HepG2 (cell line): ENCODE results near the gene FETUB. TPM values are rescaled to one million over a fixed set of nuclear protein-coding genes. Genes with fewer than 3 reads are reported as not detected.

Experiments
- ATF6 ChIP-seq: sonication (generic); formaldehyde crosslinking; conservative IDR thresholded peaks from 2 replicates; pipeline ENCODE4 v1.4.0; 2020; ENCODE audit warnings: missing genetic modification reagents
- BATF2 ChIP-seq: sonication (generic); formaldehyde crosslinking; IDR thresholded peaks from 2 replicates; pipeline ENCODE4 v1.8.0; 2022; ENCODE audit warnings: mild to moderate bottlenecking, missing genetic modification reagents, moderate library complexity
- ELF4 ChIP-seq: sonication (generic); formaldehyde crosslinking; IDR thresholded peaks from 2 replicates; pipeline ENCODE4 v1.5.0; 2020; ENCODE audit warnings: missing genetic modification reagents, mild to moderate bottlenecking, moderate library complexity, borderline replicate concordance
- ESRRA ChIP-seq: sonication (generic); formaldehyde crosslinking; IDR thresholded peaks from 2 replicates; pipeline ENCODE4 v1.5.1; 2020; ENCODE audit warnings: mild to moderate bottlenecking, low read depth, missing genetic modification reagents
- HDAC1 ChIP-seq: sonication (generic); formaldehyde crosslinking; IDR thresholded peaks from 2 replicates; pipeline ENCODE4 v1.5.1; 2020; ENCODE audit warnings: mild to moderate bottlenecking, missing genetic modification reagents
- HDAC6 ChIP-seq: fragments of 200-600 bp; sonication (generic); IDR thresholded peaks from 2 replicates; pipeline ENCODE4 v1.7.0; 2017; ENCODE audit warnings: mild to moderate bottlenecking, antibody characterized with exemption, low read length, low read depth
- HNF1A ChIP-seq, 2 experiments: sonication (generic) in 1 of 2; formaldehyde crosslinking in 1 of 2; IDR thresholded peaks; 2 replicates each; pipeline versions ENCODE4 v1.4.0 to v1.6.1; 2016 to 2020; ENCODE audit warnings: borderline replicate concordance in 1 of 2, low read depth in 1 of 2, mild to moderate bottlenecking in 1 of 2, missing genetic modification reagents in 1 of 2
- RXRA ChIP-seq: sonication (generic); formaldehyde crosslinking; IDR thresholded peaks from 2 replicates; pipeline ENCODE4 v1.5.1; 2020; ENCODE audit warnings: missing genetic modification reagents
- TOPORS ChIP-seq: sonication (generic); formaldehyde crosslinking; IDR thresholded peaks from 2 replicates; pipeline ENCODE4 v1.8.0; 2023; ENCODE audit warnings: mild to moderate bottlenecking, missing genetic modification reagents
- ZEB1 ChIP-seq: IDR thresholded peaks from 2 replicates; pipeline ENCODE4 v1.6.1; 2012; ENCODE audit warnings: mild to moderate bottlenecking, low read depth, inconsistent platforms; ENCODE audit not compliant: insufficient replicate concordance
- ZMYM2 ChIP-seq: sonication (generic); formaldehyde crosslinking; IDR thresholded peaks from 2 replicates; pipeline ENCODE4 v1.8.0; 2022; ENCODE audit warnings: mild to moderate bottlenecking, missing genetic modification reagents
- ZNF205 ChIP-seq: IDR thresholded peaks from 2 replicates; pipeline ENCODE4 v1.6.1; 2018; ENCODE audit warnings: missing biosample characterization, missing genetic modification reagents
- ZNF282 ChIP-seq: fragments of 450-650 bp; IDR thresholded peaks from 2 replicates; pipeline ENCODE4 v1.6.1; 2018; ENCODE audit not compliant: partially characterized antibody
- ZNF335 ChIP-seq: sonication (generic); formaldehyde crosslinking; IDR thresholded peaks from 2 replicates; pipeline ENCODE4 v1.4.0; 2020; ENCODE audit warnings: missing genetic modification reagents
- ZNF512 ChIP-seq: sonication (generic); formaldehyde crosslinking; IDR thresholded peaks from 2 replicates; pipeline ENCODE4 v1.4.0; 2020; ENCODE audit warnings: mild to moderate bottlenecking, missing genetic modification reagents
- ZNF562 ChIP-seq: sonication (generic); formaldehyde crosslinking; IDR thresholded peaks from 2 replicates; pipeline ENCODE4 v1.8.0; 2022; ENCODE audit warnings: missing genetic modification reagents, borderline replicate concordance
- ZNF792 ChIP-seq: IDR thresholded peaks from 2 replicates; pipeline ENCODE4 v1.6.1; 2016
- ZSCAN12 ChIP-seq: sonication (generic); formaldehyde crosslinking; IDR thresholded peaks from 2 replicates; pipeline ENCODE4 v1.9.0; 2021; ENCODE audit warnings: mild to moderate bottlenecking, missing genetic modification reagents
- ZUFSP ChIP-seq: sonication (generic); formaldehyde crosslinking; IDR thresholded peaks from 2 replicates; pipeline ENCODE4 v1.9.0; 2021; ENCODE audit warnings: missing genetic modification reagents, mild to moderate bottlenecking, borderline replicate concordance
- polyA plus RNA-seq, 8 experiments: library from polyadenylated mRNA; depleted of rRNA in 3 of 8; stranded (reverse) in 7 of 8; unstranded in 1 of 8; fragments of >200 nt; fragmentation: Illumina TruSeq in 4 of 8; extraction: Trizol in 4 of 8; gene quantifications; 2 replicates each; pipeline versions ENCODE4 v1.2.1 to v1.2.3, GENCODE V29; 2011 to 2016; ENCODE audit warnings: low read depth in 4 of 8, missing spikeins in 1 of 8, mixed read lengths in 1 of 8; ENCODE audit not compliant: insufficient read depth in 1 of 8
- total RNA-seq, 5 experiments: library from RNA; depleted of rRNA; stranded (reverse); fragments of >200 nt; fragmentation: Illumina TruSeq; extraction: Trizol; gene quantifications; 2 replicates each; pipeline ENCODE4 v1.2.3, GENCODE V29; 2016; ENCODE audit warnings: low read depth in 1 of 5

The FETUB gene
- total and polyA plus RNA-seq, 2 of the 13 experiments (the other 11 are each of a cell fraction or from before 2014, with no cell fraction given): 2.1 to 4.4 TPM

GRCh38 chr3:186599142-186599784, 40.9 kb upstream of the FETUB start (continued):
- TF ChIP-seq ATF6 (CRISPR knock-in tag): no peak
- peak; percentile 61 for TF ChIP-seq ESRRA (CRISPR knock-in tag)
- TF ChIP-seq ZNF792 (CRISPR knock-in tag): 0 out of 2 replicates have a peak, but pooled peaks have one; percentile 19
- TF ChIP-seq ZNF562 (CRISPR knock-in tag): no peak
- TF ChIP-seq RXRA: peak; percentile 65; the same call in 1 of the 2 replicates
- no peak for TF ChIP-seq ZUFSP (CRISPR knock-in tag)
- no peak for TF ChIP-seq BATF2 (CRISPR knock-in tag)
- 0 out of 2 replicates have a peak, but pooled peaks have one; percentile 57 for TF ChIP-seq ELF4 (CRISPR knock-in tag)
- TF ChIP-seq HDAC1 (CRISPR knock-in tag): no peak
- no peak for TF ChIP-seq TOPORS (CRISPR knock-in tag)
- TF ChIP-seq ZEB1: no peak
- peak; percentile 56; the same call in 1 of the 2 replicates for TF ChIP-seq ZMYM2 (CRISPR knock-in tag)
- TF ChIP-seq ZNF205 (CRISPR knock-in tag): no peak; the same call in 1 of the 2 replicates
- no peak for TF ChIP-seq ZNF282
- no peak for TF ChIP-seq HDAC6
- TF ChIP-seq ZNF335 (CRISPR knock-in tag): 0 out of 2 replicates have a peak, but pooled peaks have one; percentile 20
- no peak for TF ChIP-seq ZSCAN12
- no peak for TF ChIP-seq ZNF512 (CRISPR knock-in tag)
- 0 out of 2 replicates have a peak, but pooled peaks have one; percentile 57 for TF ChIP-seq HNF1A (IDR thresholded peaks at IDR 0.05; ENCODE audit: low read depth)
- peak; percentile 89 for TF ChIP-seq HNF1A (CRISPR knock-in tag; IDR thresholded peaks at IDR 0.05; ENCODE audit: borderline replicate concordance)
